ENCODE results near the gene TCOF1.

Gene TCOF1

DNA sequence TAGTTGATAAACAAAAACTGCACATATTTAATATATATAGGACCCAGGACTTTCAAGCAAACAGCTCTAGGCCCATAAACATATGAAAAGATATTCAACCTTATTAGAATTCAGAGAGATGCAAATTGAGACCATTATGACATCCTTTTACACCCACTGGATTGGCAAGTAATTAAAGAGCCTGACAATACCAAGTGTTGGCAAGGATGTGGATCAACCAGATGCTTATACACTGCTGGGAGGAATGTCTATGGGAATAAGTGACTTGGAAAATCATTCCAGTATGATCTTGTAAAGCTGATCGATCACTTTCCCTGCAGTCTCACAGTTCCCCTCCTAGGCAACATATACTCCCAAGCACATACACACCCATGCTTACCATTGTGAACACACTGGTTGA is 15.5 kb upstream of the TCOF1 start:
- Histone ChIP-seq H4K20me1 (ENCODE audit: insufficient read depth, low read length) (no peaks in the 10 kb centered on the region), H3K4me2 (ENCODE audit: low read length) (no peak overlapping the region)
- no peak for TF ChIP-seq EZH2phosphoT487 (IDR thresholded peaks at IDR 0.05; ENCODE audit: low read depth)
- TF ChIP-seq, protein P1, sequence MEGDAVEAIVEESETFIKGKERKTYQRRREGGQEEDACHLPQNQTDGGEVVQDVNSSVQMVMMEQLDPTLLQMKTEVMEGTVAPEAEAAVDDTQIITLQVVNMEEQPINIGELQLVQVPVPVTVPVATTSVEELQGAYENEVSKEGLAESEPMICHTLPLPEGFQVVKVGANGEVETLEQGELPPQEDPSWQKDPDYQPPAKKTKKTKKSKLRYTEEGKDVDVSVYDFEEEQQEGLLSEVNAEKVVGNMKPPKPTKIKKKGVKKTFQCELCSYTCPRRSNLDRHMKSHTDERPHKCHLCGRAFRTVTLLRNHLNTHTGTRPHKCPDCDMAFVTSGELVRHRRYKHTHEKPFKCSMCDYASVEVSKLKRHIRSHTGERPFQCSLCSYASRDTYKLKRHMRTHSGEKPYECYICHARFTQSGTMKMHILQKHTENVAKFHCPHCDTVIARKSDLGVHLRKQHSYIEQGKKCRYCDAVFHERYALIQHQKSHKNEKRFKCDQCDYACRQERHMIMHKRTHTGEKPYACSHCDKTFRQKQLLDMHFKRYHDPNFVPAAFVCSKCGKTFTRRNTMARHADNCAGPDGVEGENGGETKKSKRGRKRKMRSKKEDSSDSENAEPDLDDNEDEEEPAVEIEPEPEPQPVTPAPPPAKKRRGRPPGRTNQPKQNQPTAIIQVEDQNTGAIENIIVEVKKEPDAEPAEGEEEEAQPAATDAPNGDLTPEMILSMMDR (IDR thresholded peaks at IDR 0.05; ENCODE audit: low read depth, low read length): no peak

DNA sequence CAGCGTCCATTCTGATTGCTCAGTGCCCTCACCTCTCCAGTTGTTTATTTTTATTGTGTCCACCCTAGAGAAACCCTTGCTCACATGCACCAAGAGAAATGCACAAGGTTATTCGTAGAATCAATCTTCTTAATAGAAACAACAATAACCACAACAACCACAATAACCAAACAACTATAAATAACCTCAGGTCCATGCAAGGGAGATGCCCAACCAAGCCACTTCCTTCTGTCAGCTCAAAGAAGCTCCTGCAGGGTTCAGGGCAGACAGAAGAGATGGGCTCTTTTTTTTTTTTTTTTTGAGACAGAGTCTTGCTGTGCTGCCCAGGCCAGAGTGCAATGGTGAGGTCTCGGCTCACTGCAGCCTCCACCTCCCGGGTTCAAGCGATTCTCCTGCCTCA is 14.9 kb upstream of the TCOF1 start:
- Histone ChIP-seq H3K27me3 (ENCODE audit: low read depth, low read length) (no peaks in the 10 kb centered on the region), H3K4me2 (ENCODE audit: low read length) (no peak overlapping the region), H3K36me3 (replicated peaks; ENCODE audit: low read depth, low read length) (no peaks in the 10 kb centered on the region), H3K4me1 (ENCODE audit: low read length) (no peaks in the 10 kb centered on the region), H3K4me3 (ENCODE audit: low read length) (no peak overlapping the region), H3K27ac (ENCODE audit: low read length) (no peak overlapping the region), H3K9me3 (ENCODE audit: insufficient read depth, low read length) (no peaks in the 10 kb centered on the region), H2AFZ (ENCODE audit: low read depth, low read length) (no peak overlapping the region), H3K9ac (ENCODE audit: low read length) (no peak overlapping the region), H4K20me1 (ENCODE audit: insufficient read depth, low read length) (no peaks in the 10 kb centered on the region), H3K79me2 (ENCODE audit: low read length) (no peaks in the 10 kb centered on the region)
- TF ChIP-seq, protein P1 (IDR thresholded peaks at IDR 0.05; ENCODE audit: low read depth, low read length): no peak
- no peak for TF ChIP-seq EZH2phosphoT487 (IDR thresholded peaks at IDR 0.05; ENCODE audit: low read depth)

More for the DNA sequence above, 15.5 kb upstream of the TCOF1 start:
- H3K9me3 ChIP-seq (ENCODE audit: insufficient read depth, low read length): no peaks in the 10 kb centered on the region
- H3K4me1 ChIP-seq (ENCODE audit: low read length): no peaks in the 10 kb centered on the region
- no peak overlapping the region for H2AFZ ChIP-seq (ENCODE audit: low read depth, low read length)
- no peaks in the 10 kb centered on the region for H3K79me2 ChIP-seq (ENCODE audit: low read length)
- H3K36me3 ChIP-seq (replicated peaks; ENCODE audit: low read depth, low read length): no peaks in the 10 kb centered on the region
- no peaks in the 10 kb centered on the region for H3K27me3 ChIP-seq (ENCODE audit: low read depth, low read length)
- H3K9ac ChIP-seq (ENCODE audit: low read length): no peak overlapping the region
- H3K4me3 ChIP-seq (ENCODE audit: low read length): no peak overlapping the region
- no peak overlapping the region for H3K27ac ChIP-seq (ENCODE audit: low read length)

DNA sequence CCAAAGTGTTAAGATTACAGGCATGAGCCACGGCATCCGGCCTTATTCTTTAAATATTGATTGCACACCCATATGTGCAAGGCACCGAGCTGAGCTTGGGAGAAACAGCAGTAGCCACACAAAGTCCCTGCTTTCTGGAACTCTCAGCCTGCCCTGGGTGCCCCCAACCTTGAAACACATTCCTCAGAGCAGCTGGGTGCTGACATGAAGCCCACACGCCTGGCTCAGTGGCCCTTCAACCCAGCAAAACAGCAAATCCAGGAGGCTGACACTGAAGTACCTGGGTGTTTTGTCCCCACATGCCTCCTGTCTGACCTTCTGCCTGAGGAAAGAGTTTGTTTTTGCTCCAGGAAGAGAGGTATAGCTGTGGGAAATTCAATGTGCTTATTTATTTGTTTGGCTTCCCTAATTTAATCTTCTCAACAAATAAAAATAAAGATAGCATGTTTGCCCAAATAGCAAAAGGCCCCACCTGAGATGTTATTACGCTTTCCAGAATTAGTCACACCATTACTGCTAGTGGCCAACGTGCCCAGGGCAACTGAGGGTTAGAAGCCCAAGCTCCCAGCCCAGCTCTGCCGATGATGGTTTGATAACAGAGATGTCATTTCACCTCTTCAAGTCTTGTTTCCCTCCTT is 13.4 kb upstream of the TCOF1 start:
- Histone ChIP-seq H3K4me2 (ENCODE audit: low read length) (no peak overlapping the region), H3K4me3 (ENCODE audit: low read length) (no peak overlapping the region), H3K9ac (ENCODE audit: low read length) (no peak overlapping the region), H3K4me1 (ENCODE audit: low read length) (no peaks in the 10 kb centered on the region), H3K27me3 (ENCODE audit: low read depth, low read length) (no peaks in the 10 kb centered on the region), H4K20me1 (ENCODE audit: insufficient read depth, low read length) (no peaks in the 10 kb centered on the region), H3K27ac (ENCODE audit: low read length) (no peak overlapping the region), H3K79me2 (ENCODE audit: low read length) (no peaks in the 10 kb centered on the region), H3K9me3 (ENCODE audit: insufficient read depth, low read length) (no peaks in the 10 kb centered on the region), H3K36me3 (replicated peaks; ENCODE audit: low read depth, low read length) (no peaks in the 10 kb centered on the region), H2AFZ (ENCODE audit: low read depth, low read length) (no peak overlapping the region)
- TF ChIP-seq EZH2phosphoT487 (IDR thresholded peaks at IDR 0.05; ENCODE audit: low read depth): no peak
- TF ChIP-seq, protein P1 (IDR thresholded peaks at IDR 0.05; ENCODE audit: low read depth, low read length): no peak

DNA sequence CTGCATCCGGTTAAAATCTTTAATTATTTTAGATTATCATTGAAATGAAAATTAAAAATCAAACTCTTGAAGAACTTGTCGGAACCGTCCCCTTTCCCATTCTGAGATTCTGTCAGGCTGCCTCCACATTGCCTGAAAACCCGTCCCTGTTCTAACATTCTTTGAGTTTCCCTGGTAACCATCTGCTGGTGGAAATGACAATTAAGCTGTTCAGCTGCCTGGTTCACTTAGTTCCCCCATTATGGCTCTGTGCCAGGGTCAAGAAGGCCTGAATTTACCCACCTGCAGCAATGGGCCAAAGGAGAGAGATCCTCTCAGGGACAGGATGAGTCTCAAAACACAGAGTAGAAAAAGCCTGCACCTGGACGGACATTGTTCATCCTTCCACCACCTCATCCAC is 11.8 kb upstream of the TCOF1 start:
- Histone ChIP-seq H3K27me3 (ENCODE audit: low read depth, low read length) (no peaks in the 10 kb centered on the region), H2AFZ (ENCODE audit: low read depth, low read length) (no peak overlapping the region), H3K4me3 (ENCODE audit: low read length) (no peak overlapping the region), H4K20me1 (ENCODE audit: insufficient read depth, low read length) (no peaks in the 10 kb centered on the region), H3K9me3 (ENCODE audit: insufficient read depth, low read length) (no peaks in the 10 kb centered on the region), H3K79me2 (ENCODE audit: low read length) (no peaks in the 10 kb centered on the region), H3K36me3 (replicated peaks; ENCODE audit: low read depth, low read length) (no peaks in the 10 kb centered on the region), H3K4me1 (ENCODE audit: low read length) (peaks cover 1% of the 10 kb centered on the region; the same call in 1 of the 2 replicates), H3K27ac (ENCODE audit: low read length) (no peak overlapping the region), H3K9ac (ENCODE audit: low read length) (no peak overlapping the region), H3K4me2 (ENCODE audit: low read length) (no peak overlapping the region)
- TF ChIP-seq, protein P1 (IDR thresholded peaks at IDR 0.05; ENCODE audit: low read depth, low read length): no peak
- TF ChIP-seq EZH2phosphoT487 (IDR thresholded peaks at IDR 0.05; ENCODE audit: low read depth): no peak

Measured in OCI-LY3 (cell line).